HEK293T (cell line): ENCODE data around the gene LUZP1.

ENCODE experiments used
- CTCF ChIA-PET: fragments of 350-600 bp; formaldehyde crosslinking; extraction: SDS; loops from one replicate; lab custom pipeline; 2021; ENCODE audit warnings: antibody characterized with exemption, inconsistent platforms; lab: Yijun Ruan, JAX
- POLR2A ChIA-PET: fragments of 350-600 bp; formaldehyde crosslinking; extraction: SDS; loops from one replicate; lab custom pipeline; 2020; ENCODE audit warnings: antibody characterized with exemption, inconsistent platforms; lab: Yijun Ruan, JAX
- DNase-seq: peaks from one replicate; pipeline ENCODE4 v3.0.0; 2012; ENCODE audit warnings: mixed read lengths; ENCODE audit errors: extremely low spot score
- ARNT ChIP-seq: fragments of 450-650 bp; IDR thresholded peaks from 2 replicates; pipeline ENCODE4 v1.6.1; 2017; ENCODE audit warnings: mild to moderate bottlenecking
- BHLHE40 ChIP-seq: fragments of 450-650 bp; IDR thresholded peaks from 2 replicates; pipeline ENCODE4 v1.6.1; 2016; ENCODE audit warnings: mild to moderate bottlenecking, moderate library complexity, borderline replicate concordance
- CTBP1 ChIP-seq: fragments of 450-650 bp; IDR thresholded peaks from 2 replicates; pipeline ENCODE4 v1.6.1; 2016; ENCODE audit warnings: borderline replicate concordance
- ELF4 ChIP-seq: fragments of 450-650 bp; IDR thresholded peaks from 2 replicates; pipeline ENCODE4 v1.6.1; 2017; ENCODE audit warnings: antibody characterized with exemption
- FOXA1 ChIP-seq: fragments of 450-650 bp; IDR thresholded peaks from 2 replicates; pipeline ENCODE4 v1.6.1; 2016; ENCODE audit warnings: mild to moderate bottlenecking
- FOXK2 ChIP-seq: fragments of 450-650 bp; IDR thresholded peaks from 2 replicates; pipeline ENCODE4 v1.6.1; 2016; ENCODE audit warnings: mild to moderate bottlenecking
- FOXM1 ChIP-seq: fragments of 450-650 bp; IDR thresholded peaks from 2 replicates; pipeline ENCODE4 v1.6.1; 2017; ENCODE audit warnings: mild to moderate bottlenecking, borderline replicate concordance
- HDGF ChIP-seq: fragments of 450-650 bp; IDR thresholded peaks from 2 replicates; pipeline ENCODE4 v1.6.1; 2017; ENCODE audit warnings: antibody characterized with exemption, borderline replicate concordance
- L3MBTL2 ChIP-seq: fragments of 450-650 bp; conservative IDR thresholded peaks from 2 replicates; pipeline ENCODE4 v1.6.1; 2016; ENCODE audit warnings: mild to moderate bottlenecking
- LEF1 ChIP-seq: fragments of 450-650 bp; IDR thresholded peaks from 2 replicates; pipeline ENCODE4 v1.6.1; 2017; ENCODE audit warnings: mild to moderate bottlenecking, borderline replicate concordance
- NFRKB ChIP-seq: fragments of 450-650 bp; IDR thresholded peaks from 2 replicates; pipeline ENCODE4 v1.6.1; 2016; ENCODE audit warnings: mild to moderate bottlenecking, moderate library complexity
- SP1 ChIP-seq: fragments of 450-650 bp; IDR thresholded peaks from 2 replicates; pipeline ENCODE4 v1.6.1; 2017
- SUZ12 ChIP-seq: fragments of 450-650 bp; IDR thresholded peaks from 2 replicates; pipeline ENCODE4 v1.6.1; 2016; ENCODE audit warnings: mild to moderate bottlenecking
- TARDBP ChIP-seq: fragments of 450-650 bp; IDR thresholded peaks from 2 replicates; pipeline ENCODE4 v1.6.1; 2016
- ZNF384 ChIP-seq: fragments of 450-650 bp; IDR thresholded peaks from 2 replicates; pipeline ENCODE4 v1.6.1; 2016
- TF ChIP-seq, protein P1 (sequence below): fragments of 450-650 bp; IDR thresholded peaks from 2 replicates; pipeline ENCODE4 v1.6.1; 2016

The LUZP1 gene

DNA sequence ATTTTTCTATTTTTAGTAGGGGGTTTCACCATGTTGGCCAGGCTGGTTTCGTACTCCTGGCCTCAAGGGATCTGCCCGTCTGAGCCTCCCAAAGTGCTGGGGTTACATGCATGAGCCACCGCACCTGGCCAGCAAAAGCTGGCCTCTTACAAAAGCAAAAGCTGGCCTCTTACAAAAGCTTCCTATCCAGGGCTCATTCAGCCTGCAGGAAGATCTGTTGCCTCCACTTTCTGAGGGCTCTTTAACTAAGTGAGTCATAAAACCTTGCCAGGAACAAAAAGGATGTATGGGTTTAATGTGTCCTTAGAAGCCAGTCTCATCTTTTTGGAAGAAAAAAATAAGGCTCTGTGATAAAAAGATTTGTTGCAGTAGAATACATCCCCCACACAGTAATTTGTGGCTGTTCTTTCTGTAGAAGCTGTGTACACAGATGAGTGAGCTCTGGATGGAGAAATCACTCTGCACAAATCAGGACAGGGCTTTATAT, 33.6 kb upstream of the LUZP1 start:
- ChIA-PET CTCF (interaction anchor here (0.7 kb wide), 1 partner anchor 18 kb away, joined by 3 read pairs; no protein-coding TSS in a partner anchor), POLR2A (no interaction called here)
- TF ChIP-seq BHLHE40 (no peak), NFRKB (no peak), L3MBTL2 (no peak), ELF4 (no peak), SUZ12 (no peak), HDGF (no peak), FOXM1 (no peak), FOXK2 (no peak), ZNF384 (no peak), SP1 (no peak), ARNT (no peak), FOXA1 (no peak)
- no peak for DNase-seq

DNA sequence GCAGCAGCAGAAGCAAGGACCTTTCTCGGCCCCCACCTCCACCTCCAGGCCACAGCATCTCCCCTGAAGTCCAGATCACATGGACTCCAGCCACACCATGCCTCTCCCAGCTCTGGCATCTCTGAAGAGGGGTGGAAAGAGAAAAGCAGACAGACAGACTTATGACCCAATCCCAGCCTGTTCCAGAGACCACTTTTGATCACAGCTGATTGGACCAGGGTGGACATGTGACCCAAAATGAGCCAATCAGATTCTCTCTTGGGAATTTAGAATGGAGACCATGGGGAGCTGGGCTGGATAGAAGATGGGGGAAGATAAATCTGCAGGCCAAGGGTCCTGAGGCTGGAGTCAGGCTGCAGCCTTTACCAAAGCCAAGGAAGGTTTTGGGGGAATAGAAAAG, 32.2 kb upstream of the LUZP1 start:
- no peak for DNase-seq
- TF ChIP-seq, protein P1, sequence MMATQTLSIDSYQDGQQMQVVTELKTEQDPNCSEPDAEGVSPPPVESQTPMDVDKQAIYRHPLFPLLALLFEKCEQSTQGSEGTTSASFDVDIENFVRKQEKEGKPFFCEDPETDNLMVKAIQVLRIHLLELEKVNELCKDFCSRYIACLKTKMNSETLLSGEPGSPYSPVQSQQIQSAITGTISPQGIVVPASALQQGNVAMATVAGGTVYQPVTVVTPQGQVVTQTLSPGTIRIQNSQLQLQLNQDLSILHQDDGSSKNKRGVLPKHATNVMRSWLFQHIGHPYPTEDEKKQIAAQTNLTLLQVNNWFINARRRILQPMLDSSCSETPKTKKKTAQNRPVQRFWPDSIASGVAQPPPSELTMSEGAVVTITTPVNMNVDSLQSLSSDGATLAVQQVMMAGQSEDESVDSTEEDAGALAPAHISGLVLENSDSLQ, result peak; percentile 72
- TF ChIP-seq CTBP1 (no peak), FOXA1 (no peak), ARNT (no peak), FOXM1 (no peak), SUZ12 (no peak)
- ChIA-PET CTCF (no interaction called here), POLR2A (no interaction called here)

DNA sequence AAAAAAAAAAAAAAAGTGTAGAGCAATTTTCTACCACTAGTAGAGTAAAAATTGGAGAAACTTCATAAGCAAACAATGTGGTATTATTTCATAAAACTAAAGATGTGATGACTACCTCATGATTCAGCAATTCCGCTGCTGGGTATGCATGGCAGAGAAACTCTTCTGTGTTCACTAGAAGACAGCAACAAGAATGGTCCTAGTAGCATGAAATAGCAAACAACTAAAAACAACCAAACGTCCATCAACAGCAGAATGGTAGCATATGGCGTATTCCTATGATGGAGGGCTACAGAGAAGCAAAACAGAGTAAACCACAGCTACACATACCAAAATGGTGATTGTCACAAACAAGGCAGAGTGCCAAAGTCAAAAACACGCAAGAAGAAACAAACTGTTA, 29.7 kb upstream of the LUZP1 start:
- POLR2A ChIA-PET, result no interaction called here
- DNase-seq, result no peak
- TF ChIP-seq, protein P1, result no peak
- TF ChIP-seq ARNT, result no peak
- TF ChIP-seq L3MBTL2, result no peak
- TF ChIP-seq SUZ12, result no peak
- TF ChIP-seq HDGF, result no peak
- no peak for TF ChIP-seq BHLHE40
- no peak for TF ChIP-seq SP1
- TF ChIP-seq NFRKB, result no peak
- no peak for TF ChIP-seq ZNF384
- TF ChIP-seq FOXA1, result no peak
- no peak for TF ChIP-seq TARDBP
- CTCF ChIA-PET, result interaction anchor here (1.6 kb wide), 1 partner anchor 18 kb away, joined by 4 read pairs; no protein-coding TSS in a partner anchor

DNA sequence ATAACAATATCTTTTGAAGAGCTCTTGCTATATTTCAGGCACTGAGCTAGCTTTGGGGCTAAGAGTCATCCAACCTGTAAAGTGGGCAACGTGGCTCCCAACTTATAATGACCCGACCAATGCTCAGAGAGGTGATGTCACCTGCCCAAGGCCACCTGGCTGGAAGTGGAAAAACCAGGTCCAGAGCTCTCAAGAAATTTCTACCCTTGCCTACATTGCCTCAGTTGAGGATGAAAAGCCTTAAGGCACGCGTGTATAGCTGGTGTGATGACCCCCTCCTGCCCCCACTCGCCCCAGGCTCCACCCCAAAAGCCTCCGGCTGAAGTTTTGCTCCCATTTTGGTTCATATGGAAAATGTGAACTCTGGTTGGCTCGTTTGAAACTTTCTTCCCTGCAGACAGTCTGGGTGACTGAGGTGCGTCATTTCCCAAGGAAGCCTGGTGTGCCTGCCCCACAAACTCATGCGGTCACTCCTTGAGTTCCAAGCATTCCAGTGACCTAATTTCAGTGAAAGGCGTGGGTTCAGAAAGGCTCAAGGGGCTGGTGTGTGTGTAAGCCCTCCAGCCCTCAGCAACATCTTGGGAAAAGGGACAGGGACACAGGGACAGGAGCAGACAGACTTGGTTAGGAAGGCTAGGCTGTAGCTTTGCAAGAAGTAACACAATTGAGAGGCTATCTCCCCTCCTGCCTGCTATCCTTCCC, 28.1 kb upstream of the LUZP1 start:
- TF ChIP-seq CTBP1, result no peak
- no peak for TF ChIP-seq TARDBP
- TF ChIP-seq ARNT, result no peak
- POLR2A ChIA-PET, result no interaction called here
- CTCF ChIA-PET, result interaction anchor here (0.7 to 3.9 kb wide), 2 partner anchors 12 to 127 kb away, joined by 3 to 32 read pairs; no protein-coding TSS in a partner anchor
- DNase-seq, result no peak

DNA sequence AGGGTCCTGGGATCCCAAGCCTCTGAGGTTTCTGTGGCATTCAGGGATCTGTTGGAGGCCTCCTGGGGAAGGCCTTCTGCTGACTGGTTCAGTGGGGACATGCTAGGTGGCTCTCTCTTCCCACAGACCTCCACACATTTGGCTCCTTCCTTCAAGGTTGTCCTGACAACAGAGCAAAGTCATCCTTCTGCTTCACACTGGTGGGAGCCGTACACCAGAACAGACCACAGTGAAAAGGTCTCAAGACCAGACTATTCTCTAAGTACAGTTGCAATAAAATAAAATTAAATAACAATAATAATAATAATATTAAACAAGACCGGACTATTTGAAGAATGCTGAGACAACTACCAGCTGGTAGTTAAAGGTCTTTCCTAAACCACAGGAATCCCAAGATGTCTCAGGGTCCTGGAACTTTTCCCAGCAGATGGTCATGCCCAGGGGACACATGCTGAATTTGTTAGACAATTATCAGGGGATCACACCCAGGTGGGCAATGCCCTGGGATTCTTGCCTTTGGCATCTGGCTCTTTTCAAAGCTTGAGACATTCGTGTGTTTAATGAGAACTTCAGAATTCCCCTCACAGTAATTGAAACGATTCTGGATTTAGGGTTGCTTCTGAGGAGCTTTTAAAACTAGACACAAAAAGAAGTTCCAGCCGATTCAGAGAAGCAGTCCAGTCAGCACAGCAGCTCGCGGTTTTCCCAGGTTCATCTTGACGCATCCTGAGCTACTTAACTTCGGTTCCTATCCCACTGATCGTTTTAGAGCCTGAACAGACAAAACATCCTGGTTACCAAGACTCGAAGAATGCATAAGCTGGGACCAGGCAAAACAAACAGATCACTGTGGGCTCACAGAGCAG, 25.7 kb upstream of the LUZP1 start:
- ChIA-PET POLR2A (no interaction called here), CTCF (interaction anchor here (0.5 to 3.9 kb wide), 4 partner anchors 10 to 272 kb away, joined by 3 to 32 read pairs (median 4); no protein-coding TSS in a partner anchor)
- no peak for DNase-seq
- TF ChIP-seq SP1, result no peak
- no peak for TF ChIP-seq ZNF384
- TF ChIP-seq FOXM1, result no peak
- no peak for TF ChIP-seq ARNT
- no peak for TF ChIP-seq SUZ12
- no peak for TF ChIP-seq L3MBTL2
- no peak for TF ChIP-seq LEF1
- no peak for TF ChIP-seq TARDBP
- no peak for TF ChIP-seq FOXK2
- TF ChIP-seq CTBP1, result no peak
- no peak for TF ChIP-seq NFRKB
- TF ChIP-seq HDGF, result no peak

DNA sequence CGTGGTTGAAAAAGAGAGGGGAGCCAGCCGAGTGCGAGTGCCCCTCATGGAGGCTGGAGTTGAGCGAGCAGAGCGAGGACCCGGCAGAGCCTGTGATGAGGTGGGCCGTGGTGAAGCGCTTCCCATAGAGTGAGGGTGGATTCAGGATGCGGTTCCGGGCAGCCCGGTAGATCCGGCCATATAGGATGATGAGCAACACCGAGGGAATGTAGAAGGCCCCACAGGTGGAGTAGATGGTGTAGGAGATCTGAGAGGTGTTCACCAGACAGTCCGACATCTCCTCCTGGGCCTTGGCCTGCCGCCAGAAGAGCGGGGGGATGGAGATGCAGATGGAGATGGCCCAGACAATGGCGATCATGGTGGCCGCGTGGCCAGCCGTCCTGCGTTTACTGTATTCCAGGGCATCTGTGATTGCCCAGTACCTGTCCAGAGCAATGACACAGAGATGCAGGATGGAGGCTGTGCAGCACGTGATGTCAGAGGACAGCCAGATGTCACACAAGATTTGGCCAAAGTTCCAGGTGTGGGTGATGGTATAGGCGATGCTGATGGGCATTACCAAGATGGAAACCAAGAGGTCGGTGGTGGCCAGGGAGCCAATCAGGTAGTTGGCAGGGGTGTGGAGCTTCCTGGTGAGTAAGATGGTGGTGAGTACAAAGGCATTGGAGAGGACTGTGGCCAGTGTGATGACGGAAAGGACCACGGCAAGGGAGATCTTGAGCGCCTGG, 24.9 kb upstream of the LUZP1 start:
- ChIA-PET CTCF (interaction anchor here (3.9 kb wide), 1 partner anchor 9 kb away, joined by 32 read pairs; no protein-coding TSS in a partner anchor), POLR2A (no interaction called here)
- DNase-seq, result no peak
- TF ChIP-seq, protein P1, result no peak
- no peak for TF ChIP-seq LEF1
- no peak for TF ChIP-seq L3MBTL2
- no peak for TF ChIP-seq TARDBP
- TF ChIP-seq FOXM1, result no peak
- TF ChIP-seq ZNF384, result no peak
- no peak for TF ChIP-seq FOXA1
- no peak for TF ChIP-seq SUZ12
- no peak for TF ChIP-seq SP1
- no peak for TF ChIP-seq FOXK2
- TF ChIP-seq NFRKB, result no peak
- no peak for TF ChIP-seq HDGF
- TF ChIP-seq BHLHE40, result no peak
- TF ChIP-seq CTBP1, result no peak
- no peak for TF ChIP-seq ARNT
- TF ChIP-seq ELF4, result no peak
